ENCODE results near the gene GAREM1.

DNA sequence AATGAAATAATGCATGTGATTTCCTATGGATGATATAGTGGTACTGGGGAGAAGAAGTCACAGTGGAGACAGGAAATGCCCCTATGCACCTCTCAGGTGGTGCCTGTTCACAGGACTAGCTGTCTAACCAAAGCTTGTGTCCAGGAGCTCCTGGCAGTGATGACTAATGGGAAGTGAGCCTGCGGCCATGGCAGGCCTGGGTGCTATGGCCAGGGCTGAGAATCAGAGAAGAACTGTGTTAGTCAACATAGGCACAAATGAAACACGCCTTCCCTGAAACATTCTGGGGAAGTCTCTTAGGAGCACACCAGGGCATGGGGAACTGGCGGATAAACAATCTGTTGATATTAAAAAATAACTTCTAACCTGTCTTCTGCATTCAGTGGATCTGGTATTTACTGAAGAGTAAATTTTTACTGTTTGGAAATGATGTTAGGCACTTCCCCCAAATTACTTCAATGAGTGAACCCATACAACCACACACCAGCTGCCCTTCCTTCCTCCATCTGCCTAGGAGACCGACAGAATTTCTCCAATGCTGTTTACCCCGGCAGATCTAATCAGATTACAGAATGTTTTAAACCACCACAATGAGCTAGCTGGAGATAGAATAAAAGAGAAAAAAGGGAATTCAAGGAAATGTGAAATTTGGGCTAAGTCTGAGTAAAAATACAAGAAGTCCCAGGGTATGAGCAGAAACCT is 213.4 kb downstream of the GAREM1 start:
- TF ChIP-seq, protein P1, sequence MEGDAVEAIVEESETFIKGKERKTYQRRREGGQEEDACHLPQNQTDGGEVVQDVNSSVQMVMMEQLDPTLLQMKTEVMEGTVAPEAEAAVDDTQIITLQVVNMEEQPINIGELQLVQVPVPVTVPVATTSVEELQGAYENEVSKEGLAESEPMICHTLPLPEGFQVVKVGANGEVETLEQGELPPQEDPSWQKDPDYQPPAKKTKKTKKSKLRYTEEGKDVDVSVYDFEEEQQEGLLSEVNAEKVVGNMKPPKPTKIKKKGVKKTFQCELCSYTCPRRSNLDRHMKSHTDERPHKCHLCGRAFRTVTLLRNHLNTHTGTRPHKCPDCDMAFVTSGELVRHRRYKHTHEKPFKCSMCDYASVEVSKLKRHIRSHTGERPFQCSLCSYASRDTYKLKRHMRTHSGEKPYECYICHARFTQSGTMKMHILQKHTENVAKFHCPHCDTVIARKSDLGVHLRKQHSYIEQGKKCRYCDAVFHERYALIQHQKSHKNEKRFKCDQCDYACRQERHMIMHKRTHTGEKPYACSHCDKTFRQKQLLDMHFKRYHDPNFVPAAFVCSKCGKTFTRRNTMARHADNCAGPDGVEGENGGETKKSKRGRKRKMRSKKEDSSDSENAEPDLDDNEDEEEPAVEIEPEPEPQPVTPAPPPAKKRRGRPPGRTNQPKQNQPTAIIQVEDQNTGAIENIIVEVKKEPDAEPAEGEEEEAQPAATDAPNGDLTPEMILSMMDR (IDR thresholded peaks at IDR 0.05): no peak
- TF ChIP-seq POLR2A (IDR thresholded peaks at IDR 0.05): no peak
